ENCODE measurements around the gene ADAMTS7.
A peak's percentile ranks its signal among the peaks of the same experiment; 100 is the strongest.
"Not testable (repeated sequence)": the region's sequence is repeated elsewhere in the genome, so short reads cannot be mapped to it uniquely, and the experiment has no call there.

The ADAMTS7 gene, protein sequence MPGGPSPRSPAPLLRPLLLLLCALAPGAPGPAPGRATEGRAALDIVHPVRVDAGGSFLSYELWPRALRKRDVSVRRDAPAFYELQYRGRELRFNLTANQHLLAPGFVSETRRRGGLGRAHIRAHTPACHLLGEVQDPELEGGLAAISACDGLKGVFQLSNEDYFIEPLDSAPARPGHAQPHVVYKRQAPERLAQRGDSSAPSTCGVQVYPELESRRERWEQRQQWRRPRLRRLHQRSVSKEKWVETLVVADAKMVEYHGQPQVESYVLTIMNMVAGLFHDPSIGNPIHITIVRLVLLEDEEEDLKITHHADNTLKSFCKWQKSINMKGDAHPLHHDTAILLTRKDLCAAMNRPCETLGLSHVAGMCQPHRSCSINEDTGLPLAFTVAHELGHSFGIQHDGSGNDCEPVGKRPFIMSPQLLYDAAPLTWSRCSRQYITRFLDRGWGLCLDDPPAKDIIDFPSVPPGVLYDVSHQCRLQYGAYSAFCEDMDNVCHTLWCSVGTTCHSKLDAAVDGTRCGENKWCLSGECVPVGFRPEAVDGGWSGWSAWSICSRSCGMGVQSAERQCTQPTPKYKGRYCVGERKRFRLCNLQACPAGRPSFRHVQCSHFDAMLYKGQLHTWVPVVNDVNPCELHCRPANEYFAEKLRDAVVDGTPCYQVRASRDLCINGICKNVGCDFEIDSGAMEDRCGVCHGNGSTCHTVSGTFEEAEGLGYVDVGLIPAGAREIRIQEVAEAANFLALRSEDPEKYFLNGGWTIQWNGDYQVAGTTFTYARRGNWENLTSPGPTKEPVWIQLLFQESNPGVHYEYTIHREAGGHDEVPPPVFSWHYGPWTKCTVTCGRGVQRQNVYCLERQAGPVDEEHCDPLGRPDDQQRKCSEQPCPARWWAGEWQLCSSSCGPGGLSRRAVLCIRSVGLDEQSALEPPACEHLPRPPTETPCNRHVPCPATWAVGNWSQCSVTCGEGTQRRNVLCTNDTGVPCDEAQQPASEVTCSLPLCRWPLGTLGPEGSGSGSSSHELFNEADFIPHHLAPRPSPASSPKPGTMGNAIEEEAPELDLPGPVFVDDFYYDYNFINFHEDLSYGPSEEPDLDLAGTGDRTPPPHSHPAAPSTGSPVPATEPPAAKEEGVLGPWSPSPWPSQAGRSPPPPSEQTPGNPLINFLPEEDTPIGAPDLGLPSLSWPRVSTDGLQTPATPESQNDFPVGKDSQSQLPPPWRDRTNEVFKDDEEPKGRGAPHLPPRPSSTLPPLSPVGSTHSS (N-terminal part only)

GRCh38 chr15:78811124-78811824 lies at the start of gene ADAMTS7:
Gene ADAMTS7 (minus strand): TSS chr15:78811464. CDS start chr15:78811220, 244 bp downstream.
- peak; percentile 90 for DNase-seq (ENCODE audit: low spot score)

DNA sequence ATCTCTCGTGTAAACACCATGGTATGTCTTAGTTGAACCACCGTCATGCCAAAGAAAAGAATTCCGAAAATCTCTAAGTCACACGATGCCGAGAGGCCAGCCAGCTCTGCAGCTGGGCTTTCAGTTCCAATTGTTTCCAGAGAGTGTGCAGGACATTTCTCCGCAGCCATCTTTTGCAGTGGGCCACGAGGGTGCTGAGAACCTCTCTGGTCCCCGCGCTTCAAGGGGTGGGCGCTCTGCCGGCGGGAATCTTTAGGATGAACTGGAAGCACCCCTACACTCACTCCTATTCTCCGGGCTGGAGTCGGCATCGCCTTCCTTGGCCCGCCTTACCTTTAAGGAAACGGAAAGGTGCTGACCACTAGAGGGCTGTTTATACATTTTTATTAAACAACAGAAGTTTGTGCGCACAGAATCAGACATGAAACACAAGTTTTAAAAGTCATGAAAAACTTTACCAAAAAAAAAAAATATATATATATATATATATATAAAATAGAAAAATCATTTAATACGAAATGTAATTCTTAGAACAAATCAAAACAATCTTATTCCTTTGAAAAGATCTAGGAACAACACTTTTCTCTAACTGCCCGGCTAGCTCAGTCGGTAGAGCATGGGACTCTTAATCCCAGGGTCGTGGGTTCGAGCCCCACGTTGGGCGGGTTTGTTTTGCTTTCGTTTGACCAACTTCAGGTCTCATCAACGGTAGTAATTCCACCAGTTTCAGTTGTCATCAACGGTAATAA lies 48.9 kb upstream of the ADAMTS7 start:
- DNase-seq (ENCODE audit: low spot score) = peak; percentile 65

DNA sequence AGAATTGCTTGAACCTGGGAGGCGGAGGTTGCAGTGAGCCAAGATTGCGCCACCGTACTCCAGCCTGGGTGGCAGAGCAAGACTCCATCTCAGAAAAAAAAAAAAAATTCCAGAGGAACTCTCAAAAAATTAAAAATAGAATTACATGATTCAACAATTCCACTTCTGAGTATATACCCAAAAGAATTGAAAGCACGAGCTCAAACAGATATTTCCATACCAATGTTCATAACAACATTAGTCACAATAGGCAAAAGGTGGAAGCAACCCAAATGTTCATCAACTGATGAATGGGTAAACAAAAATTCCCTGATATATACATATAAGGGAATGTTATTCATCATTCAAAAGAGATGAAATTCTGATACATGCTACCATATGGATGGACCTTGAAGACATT lies 44.5 kb upstream of the ADAMTS7 start:
- DNase-seq (ENCODE audit: low spot score) = no peak

GRCh38 chr15:78854833-78855372 lies 43.6 kb upstream of the ADAMTS7 start:
- no peak for DNase-seq (ENCODE audit: low spot score)

GRCh38 chr15:78853500-78853899 lies 42.2 kb upstream of the ADAMTS7 start:
- DNase-seq (ENCODE audit: low spot score) = no peak

DNA sequence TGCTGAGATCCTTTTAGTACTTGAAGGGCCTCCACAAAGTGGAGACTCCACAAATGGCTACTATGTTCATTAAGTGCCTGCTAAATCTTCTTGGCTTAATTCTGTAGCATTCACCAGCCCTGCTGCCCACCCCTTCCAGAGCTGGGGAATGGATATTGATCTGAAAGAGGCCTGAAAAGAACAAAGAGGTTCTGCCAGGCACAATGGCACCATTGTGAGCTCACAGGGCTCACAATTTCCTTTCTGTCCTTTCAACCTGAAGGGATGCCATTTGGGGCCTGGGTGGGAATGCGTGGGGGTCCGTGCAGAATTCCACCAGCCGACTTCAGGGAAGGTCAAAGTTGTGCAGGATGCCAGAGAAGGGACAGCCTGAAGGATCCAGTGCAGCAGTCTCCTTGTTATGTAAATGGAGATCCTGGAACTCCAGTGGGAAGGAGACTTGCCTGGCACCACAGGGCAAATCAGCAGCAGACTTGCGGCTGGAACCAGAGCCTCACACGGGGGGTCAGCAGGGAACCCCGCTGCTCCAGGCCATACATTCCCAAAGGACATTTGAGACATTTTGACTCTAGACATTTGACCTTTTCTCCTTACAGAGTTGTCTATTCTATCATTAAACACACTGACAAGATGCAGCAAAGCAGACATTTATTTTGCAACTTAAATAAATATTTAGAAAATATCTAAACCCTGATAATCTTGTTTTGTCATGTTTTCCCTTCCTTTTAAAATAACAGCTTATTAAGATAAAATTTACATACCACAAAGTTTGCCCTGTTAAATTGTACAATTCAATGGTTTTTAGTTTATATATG lies 39.9 kb upstream of the ADAMTS7 start:
- DNase-seq (ENCODE audit: low spot score) = no peak

DNA sequence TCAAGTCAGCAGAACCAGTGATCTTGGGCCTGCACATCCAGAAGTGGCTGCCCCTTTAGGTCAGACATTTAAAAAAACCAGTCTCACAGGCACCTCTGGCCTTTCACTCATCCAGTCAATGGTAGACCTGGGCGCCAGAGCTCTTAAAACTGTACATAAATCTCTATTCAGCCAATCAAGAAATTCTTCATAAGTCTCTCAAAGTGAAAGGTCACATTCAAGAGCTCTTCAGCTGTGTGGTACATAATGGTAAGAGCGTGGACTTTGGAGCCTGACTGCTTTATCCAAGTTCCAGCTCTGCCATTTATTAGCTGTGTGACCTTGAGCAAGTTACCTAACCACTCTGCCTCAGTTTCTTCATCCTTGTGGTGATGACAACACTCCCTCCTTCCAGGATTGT lies 39.1 kb upstream of the ADAMTS7 start:
- DNase-seq (ENCODE audit: low spot score) = no peak

GRCh38 chr15:78847387-78847906 lies 36.2 kb upstream of the ADAMTS7 start:
- not testable (repeated sequence) for DNase-seq (ENCODE audit: low spot score)

DNA sequence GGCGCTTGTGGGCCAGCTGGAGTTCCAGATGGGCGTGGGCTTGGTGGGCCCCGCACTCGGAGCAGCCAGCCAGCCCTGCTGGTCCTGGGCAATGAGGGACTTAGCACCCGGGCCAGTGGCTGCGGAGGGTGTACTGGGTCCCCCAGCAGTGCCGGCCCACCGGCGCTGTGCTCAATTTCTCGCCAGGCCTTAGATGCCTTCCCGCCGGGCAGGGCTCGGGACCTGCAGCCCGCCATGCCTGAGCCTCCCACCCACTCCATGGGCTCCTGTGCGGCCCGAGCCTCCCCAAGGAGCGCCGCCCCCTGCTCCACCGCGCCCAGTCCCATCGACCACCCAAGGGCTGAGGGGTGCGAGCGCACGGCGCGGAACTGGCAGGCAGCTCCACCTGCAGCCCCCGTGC lies 35.6 kb upstream of the ADAMTS7 start:
- DNase-seq (ENCODE audit: low spot score) = not testable (repeated sequence)

DNA sequence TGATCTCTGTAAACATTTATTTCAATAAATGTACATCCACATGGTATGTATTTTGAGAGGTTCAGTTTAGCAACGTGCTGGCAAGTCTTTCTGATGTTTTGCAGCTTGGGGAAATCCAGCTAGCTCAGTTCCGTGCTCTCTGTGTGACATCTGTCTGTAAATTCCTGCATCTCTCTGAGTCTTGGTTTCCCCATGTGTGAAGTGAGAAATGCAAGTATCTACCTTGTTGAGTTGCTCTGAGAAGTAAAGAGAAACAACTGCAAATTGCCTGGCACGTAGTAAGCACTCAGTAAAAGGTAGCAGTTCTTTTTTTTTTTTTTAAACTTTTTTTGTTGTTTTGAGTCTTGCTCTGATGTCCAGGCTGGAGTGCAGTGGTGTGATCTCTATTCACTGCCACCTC lies 31.3 kb upstream of the ADAMTS7 start:
- no peak for DNase-seq (ENCODE audit: low spot score)

GRCh38 chr15:78841891-78842290 lies 30.6 kb upstream of the ADAMTS7 start:
- no peak for DNase-seq (ENCODE audit: low spot score)

GRCh38 chr15:78841376-78841706 lies 30.1 kb upstream of the ADAMTS7 start:
- no peak for DNase-seq (ENCODE audit: low spot score)

- peak; percentile 50 for DNase-seq (ENCODE audit: low spot score)
Observed at GRCh38 chr15:78840661-78841375, 29.6 kb upstream of the ADAMTS7 start.

GRCh38 chr15:78839151-78839550 lies 27.9 kb upstream of the ADAMTS7 start:
- not testable (repeated sequence) for DNase-seq (ENCODE audit: low spot score)

- DNase-seq (ENCODE audit: low spot score) = no peak
Observed at GRCh38 chr15:78838489-78838888, 27.2 kb upstream of the ADAMTS7 start.

DNA sequence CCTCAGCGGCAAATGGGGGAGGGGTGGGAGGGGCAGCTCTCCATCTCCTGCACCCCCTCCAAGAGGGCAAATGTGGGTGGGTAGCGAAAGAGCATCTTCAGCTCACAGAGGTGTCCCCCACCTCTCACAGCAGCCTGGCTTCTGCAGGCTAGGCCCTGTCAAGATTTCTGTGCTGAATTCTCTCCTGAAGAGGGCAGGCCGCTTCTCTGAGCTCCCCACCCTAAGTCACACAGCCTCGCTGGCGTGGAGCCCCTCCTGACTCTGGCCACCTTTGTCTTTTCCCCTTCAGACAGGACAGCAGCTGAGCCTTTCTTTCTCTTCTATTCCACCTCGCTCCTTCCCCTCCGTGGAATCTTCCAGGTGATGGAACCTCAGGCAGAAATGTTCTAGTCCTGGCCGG lies 26.3 kb upstream of the ADAMTS7 start:
- DNase-seq (ENCODE audit: low spot score) = no peak

DNA sequence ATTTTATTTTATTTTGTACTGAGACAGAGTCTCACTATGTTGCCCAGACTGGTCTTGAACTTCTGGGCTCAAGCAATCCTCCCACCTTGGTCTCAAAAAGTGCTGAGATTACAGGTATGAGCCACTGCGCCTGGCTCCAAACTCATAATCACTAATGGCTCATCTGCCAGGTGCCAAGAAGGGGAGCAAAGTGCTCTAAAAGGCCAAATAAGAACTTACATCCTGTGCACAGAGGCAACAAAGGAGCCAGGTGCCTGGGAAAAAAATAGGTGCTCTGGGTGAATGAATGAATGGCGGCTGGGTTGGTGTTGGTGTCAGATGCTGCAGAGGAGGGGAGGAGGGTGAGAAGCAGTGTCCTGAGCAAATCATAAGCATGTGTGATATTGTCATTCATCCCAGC lies 25.9 kb upstream of the ADAMTS7 start:
- DNase-seq (ENCODE audit: low spot score) = no peak

DNA sequence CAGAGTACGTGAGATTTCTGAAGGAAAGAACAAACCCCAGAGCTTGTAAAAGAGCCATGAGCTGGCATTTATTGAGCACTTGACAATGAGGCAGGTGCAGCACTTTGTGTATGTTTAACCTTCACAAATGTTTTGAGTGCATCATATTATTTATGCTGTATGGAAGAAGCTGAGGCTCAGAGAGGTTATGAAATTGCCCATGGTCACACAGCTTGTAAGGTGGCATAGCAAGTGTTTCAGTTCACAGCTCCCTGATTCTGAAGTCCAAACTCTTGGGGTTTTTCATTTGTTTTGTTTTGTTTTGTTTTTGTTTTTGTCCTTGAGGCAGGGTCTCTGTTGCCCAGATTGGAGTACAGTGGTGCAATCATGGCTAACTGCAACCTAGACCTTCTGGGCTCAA lies 25.1 kb upstream of the ADAMTS7 start:
- no peak for DNase-seq (ENCODE audit: low spot score)
